Fibroblast of lung (primary cell): Measurements from ENCODE around the gene TRPC4AP. TPM values are rescaled to one million over a fixed set of nuclear protein-coding genes. Genes with fewer than 3 reads are reported as not detected.
A peak's percentile ranks its signal among the peaks of the same experiment; 100 is the strongest.

Experiments
- DNase-seq, 2 donors: peaks; one replicate each; pipeline versions ENCODE4 v3.0.0 to v3.0.0-alpha.2; 2010; ENCODE audit warnings: low read depth in 2 of 2
- H2AFZ ChIP-seq: 2 replicates; pipeline ENCODE4 v1.5.1; 2012; ENCODE audit warnings: low read length, control low read depth, inconsistent platforms
- H3K27ac ChIP-seq: 2 replicates; pipeline ENCODE4 v1.5.1; 2011; ENCODE audit warnings: low read length, control low read depth; ENCODE audit not compliant: insufficient read depth
- H3K27me3 ChIP-seq: 2 replicates; pipeline ENCODE4 v1.5.1; 2011; ENCODE audit warnings: mild to moderate bottlenecking, low read length; ENCODE audit not compliant: control insufficient read depth, insufficient read depth
- H3K36me3 ChIP-seq: 2 replicates; pipeline ENCODE4 v1.5.1; 2011; ENCODE audit warnings: low read length; ENCODE audit not compliant: control insufficient read depth, insufficient read depth
- H3K4me1 ChIP-seq: 2 replicates; pipeline ENCODE4 v1.5.1; 2011; ENCODE audit warnings: low read length; ENCODE audit not compliant: control insufficient read depth, insufficient read depth; ENCODE audit errors: extremely low read depth
- H3K4me2 ChIP-seq: 2 replicates; pipeline ENCODE4 v1.5.1; 2011; ENCODE audit warnings: low read length, control low read depth; ENCODE audit not compliant: insufficient read depth; ENCODE audit errors: extremely low read depth
- H3K4me3 ChIP-seq, 4 experiments: fragments of 200-600 bp in 1 of 4; sonication (generic) in 1 of 4; replicated peaks in 1 of 4; 2 replicates each; pipeline ENCODE4 v1.5.1; 2011 to 2016; ENCODE audit warnings: low read length in 4 of 4, low read depth in 3 of 4, mild to moderate bottlenecking in 3 of 4, control low read depth in 2 of 4, inconsistent platforms in 1 of 4, mixed read lengths in 1 of 4; ENCODE audit not compliant: insufficient read depth in 1 of 4; ENCODE audit errors: control extremely low read depth in 1 of 4
- H3K79me2 ChIP-seq: 2 replicates; pipeline ENCODE4 v1.5.1; 2012; ENCODE audit warnings: mild to moderate bottlenecking, low read length, inconsistent platforms; ENCODE audit not compliant: control insufficient read depth, insufficient read depth
- H3K9ac ChIP-seq: 2 replicates; pipeline ENCODE4 v1.5.1; 2011; ENCODE audit warnings: mild to moderate bottlenecking, low read length, control low read depth; ENCODE audit not compliant: insufficient read depth
- H3K9me3 ChIP-seq: 2 replicates; pipeline ENCODE4 v1.5.1; 2012; ENCODE audit warnings: low read depth, low read length; ENCODE audit not compliant: control insufficient read depth, insufficient read depth
- H4K20me1 ChIP-seq: 2 replicates; pipeline ENCODE4 v1.5.1; 2011; ENCODE audit warnings: low read length; ENCODE audit not compliant: control insufficient read depth, insufficient read depth; ENCODE audit errors: extremely low read depth
- CTCF ChIP-seq, 2 donors: IDR thresholded peaks in 1 of 2; conservative IDR thresholded peaks in 1 of 2; 1 replicate in 1 of 2; 2 replicates in 1 of 2; pipeline ENCODE4 v1.5.1; 2011 to 2012; ENCODE audit warnings: low read length in 2 of 2, control low read depth in 1 of 2, inconsistent platforms in 1 of 2, low read depth in 1 of 2, mild to moderate bottlenecking in 1 of 2
- EZH2 ChIP-seq: IDR thresholded peaks from 2 replicates; pipeline ENCODE4 v1.5.1; 2012; ENCODE audit warnings: low read length, control low read depth, mild to moderate bottlenecking; ENCODE audit errors: missing control alignments
- polyA plus RNA-seq, 2 donors: library from polyadenylated mRNA; depleted of rRNA in 1 of 2; stranded (reverse) in 1 of 2; unstranded in 1 of 2; fragments of >200 nt; gene quantifications; 2 replicates each; pipeline ENCODE4 v1.2.1, GENCODE V29; 2011 to 2012; ENCODE audit warnings: missing spikeins in 1 of 2
- total RNA-seq: library from RNA; depleted of rRNA; stranded (reverse); fragments of >200 nt; gene quantifications from 2 replicates; pipeline ENCODE4 v1.2.1, GENCODE V29; 2014

The TRPC4AP gene
- total and polyA plus RNA-seq, 2 donors (not counting 1 experiment from before 2014, with no cell fraction given) = 63.1 to 89.7 TPM

DNA sequence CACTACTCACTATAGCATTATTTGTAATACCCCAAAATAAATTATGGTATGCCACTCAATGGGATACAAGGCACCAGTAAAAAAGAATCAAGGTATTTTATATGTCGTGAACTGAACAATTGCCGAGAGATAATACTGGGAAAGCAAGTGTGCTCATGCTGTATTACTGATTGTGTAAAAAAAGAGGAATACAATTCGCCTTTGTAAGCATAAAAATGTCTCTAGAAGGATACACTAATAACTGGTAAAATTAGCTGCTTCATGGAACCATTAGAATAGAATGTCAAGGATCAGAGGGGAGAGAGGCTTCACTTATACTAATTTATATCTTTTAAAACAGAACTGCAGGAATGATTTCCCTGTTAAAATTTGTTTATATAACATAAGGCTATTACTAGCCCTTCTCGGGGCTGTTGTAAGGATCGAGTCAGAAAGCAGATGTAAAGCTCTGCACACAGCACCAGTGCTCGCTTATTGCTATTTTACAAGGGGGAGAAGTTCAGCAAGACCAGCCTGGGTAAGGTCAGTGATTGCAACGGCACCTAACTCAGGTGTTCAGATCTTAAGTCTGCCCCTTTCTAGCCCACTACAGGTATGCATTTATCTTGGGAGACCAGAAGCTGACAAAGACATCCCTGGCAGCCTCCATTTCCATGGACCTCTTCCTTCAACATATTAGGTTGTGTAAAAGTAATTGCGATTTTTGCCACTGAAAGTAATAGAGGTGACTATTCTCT lies 75.3 kb downstream of the TRPC4AP start:
- H3K4me3 ChIP-seq = no peak overlapping the region
- H3K27ac ChIP-seq = peak overlapping the region; percentile 50
- H3K27me3 ChIP-seq = no peaks in the 10 kb centered on the region
- H3K36me3 ChIP-seq = peaks cover 22% of the 10 kb centered on the region
- no peaks in the 10 kb centered on the region for H3K79me2 ChIP-seq
- DNase-seq = no peak
- no peaks in the 10 kb centered on the region for H4K20me1 ChIP-seq
- H3K9ac ChIP-seq = no peak overlapping the region
- peaks cover 12% of the 10 kb centered on the region for H3K4me1 ChIP-seq
- H3K4me2 ChIP-seq = no peak overlapping the region
- H2AFZ ChIP-seq = no peak overlapping the region
- TF ChIP-seq CTCF (conservative IDR thresholded peaks at IDR 0.05 in 1 of 2, IDR thresholded peaks at IDR 0.05 in 1 of 2; ENCODE audit: low read depth in 1 of 2, low read length in 2 of 2) = no peak
- H3K9me3 ChIP-seq = no peaks in the 10 kb centered on the region

GRCh38 chr20:35015863-35016193 lies 76.8 kb downstream of the TRPC4AP start:
- TF ChIP-seq EZH2 (no peak), CTCF (conservative IDR thresholded peaks at IDR 0.05 in 1 of 2, IDR thresholded peaks at IDR 0.05 in 1 of 2; ENCODE audit: low read depth in 1 of 2, low read length in 2 of 2) (no peak)
- H3K4me1 ChIP-seq = peaks cover 12% of the 10 kb centered on the region
- no peaks in the 10 kb centered on the region for H3K79me2 ChIP-seq
- H3K9me3 ChIP-seq = no peaks in the 10 kb centered on the region
- H3K27me3 ChIP-seq = no peaks in the 10 kb centered on the region
- DNase-seq = no peak
- H3K4me3 ChIP-seq = no peak overlapping the region
- H3K9ac ChIP-seq = no peak overlapping the region
- H3K27ac ChIP-seq = no peak overlapping the region
- H3K36me3 ChIP-seq = peaks cover 19% of the 10 kb centered on the region
- no peak overlapping the region for H2AFZ ChIP-seq
- no peak overlapping the region for H3K4me2 ChIP-seq
- no peaks in the 10 kb centered on the region for H4K20me1 ChIP-seq

GRCh38 chr20:35014537-35014936 lies 78.1 kb downstream of the TRPC4AP start:
- no peak overlapping the region for H2AFZ ChIP-seq
- H3K9ac ChIP-seq = no peak overlapping the region
- no peaks in the 10 kb centered on the region for H3K79me2 ChIP-seq
- no peaks in the 10 kb centered on the region for H3K9me3 ChIP-seq
- H3K27ac ChIP-seq = no peak overlapping the region
- no peak for DNase-seq
- H3K4me3 ChIP-seq = no peak overlapping the region
- TF ChIP-seq CTCF (conservative IDR thresholded peaks at IDR 0.05 in 1 of 2, IDR thresholded peaks at IDR 0.05 in 1 of 2; ENCODE audit: low read depth in 1 of 2, low read length in 2 of 2) = no peak
- no peak for TF ChIP-seq EZH2
- peaks cover 12% of the 10 kb centered on the region for H3K4me1 ChIP-seq
- no peaks in the 10 kb centered on the region for H3K27me3 ChIP-seq
- H3K4me2 ChIP-seq = no peak overlapping the region
- no peaks in the 10 kb centered on the region for H4K20me1 ChIP-seq
- peaks cover 20% of the 10 kb centered on the region for H3K36me3 ChIP-seq
